Activated T-cell treated with anti-CD3 and anti-CD28 coated beads for 48 hours (primary cell): ENCODE results near the gene HPCAL1.
A peak's percentile ranks its signal among the peaks of the same experiment; 100 is the strongest.

ENCODE experiments used
- DNase-seq: peaks from one replicate; pipeline ENCODE4 v3.0.0-alpha.2; 2020; ENCODE audit warnings: low read depth

Gene HPCAL1

DNA sequence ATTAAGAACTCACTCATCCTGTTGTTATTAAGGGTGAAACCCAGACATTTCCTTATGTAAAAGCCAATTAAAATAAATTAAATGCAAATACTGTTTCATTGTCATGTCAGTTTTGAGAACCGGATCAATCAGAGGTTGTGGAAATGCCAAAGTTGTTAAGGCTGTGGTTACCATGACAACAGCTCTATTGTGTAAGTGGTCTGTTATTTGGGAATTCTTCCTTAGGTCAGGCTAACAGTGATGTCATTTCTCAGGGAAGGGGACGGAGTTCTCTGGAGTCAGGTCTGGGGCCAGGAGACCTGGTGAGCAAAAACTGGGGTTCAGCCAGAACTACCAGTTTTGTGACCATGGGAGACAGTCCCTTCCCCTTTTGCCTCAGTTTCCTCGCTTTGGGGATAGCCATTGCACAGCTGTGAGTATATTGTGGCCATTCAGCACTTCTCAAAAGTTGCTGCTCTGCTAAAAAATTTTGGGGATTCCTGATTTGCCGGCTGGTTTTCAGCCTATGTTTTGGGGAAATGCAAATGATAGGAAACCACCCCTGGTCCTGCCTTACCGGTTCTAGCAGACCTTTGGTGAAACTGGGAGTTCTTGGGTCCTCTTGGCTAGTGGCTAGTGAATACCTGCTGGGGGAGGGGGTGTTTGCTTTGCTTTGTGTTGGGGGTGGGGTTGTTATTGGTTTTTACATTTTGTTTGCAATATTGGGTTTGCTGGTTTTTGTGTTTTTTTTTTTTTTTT is 21.6 kb downstream of the HPCAL1 start:
- no peak for DNase-seq

DNA sequence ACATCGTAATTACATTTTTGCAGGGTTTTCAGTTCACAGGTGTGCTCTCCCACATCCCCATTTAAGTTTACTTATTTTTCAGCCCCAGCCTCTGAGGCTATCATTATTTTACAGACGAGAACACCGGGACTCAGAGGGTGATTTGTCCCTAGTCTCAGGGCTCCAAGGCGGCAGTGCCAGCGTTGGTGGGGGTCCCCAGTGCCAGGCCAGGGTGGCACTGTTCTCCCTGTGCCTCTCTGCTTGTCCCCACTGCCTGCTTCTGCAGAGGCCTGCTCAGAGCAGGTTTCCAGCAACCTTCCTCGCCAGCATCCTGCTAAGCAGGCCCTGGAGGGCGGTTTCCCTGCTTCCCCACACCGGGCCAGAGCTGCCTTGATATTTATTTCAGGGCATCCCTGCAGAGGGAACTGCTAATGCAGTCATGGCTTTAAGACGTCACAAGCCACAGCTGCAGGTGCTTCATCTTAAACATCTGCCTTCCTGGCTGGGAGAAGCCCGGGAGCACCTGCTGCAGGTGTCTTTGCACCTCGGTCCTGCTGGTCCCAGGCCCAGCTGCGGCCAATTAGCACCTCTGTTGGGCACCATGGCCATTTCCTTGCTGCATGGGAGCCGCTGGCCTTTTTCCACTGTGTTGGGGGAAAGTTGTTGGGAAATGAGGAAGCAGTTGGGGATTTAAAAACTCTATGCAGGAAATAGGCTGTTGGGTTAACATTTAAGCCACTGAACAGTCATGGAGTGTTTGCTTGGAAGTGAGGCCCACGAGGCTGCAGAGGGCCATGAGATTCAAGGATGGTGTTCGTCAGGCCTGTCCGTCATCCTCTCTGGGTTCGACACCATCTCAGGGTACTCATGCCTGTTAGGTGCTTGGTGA is 22.8 kb downstream of the HPCAL1 start:
- DNase-seq: no peak

- DNase-seq: no peak
Observed at GRCh38 chr2:10326151-10326616, 23.5 kb downstream of the HPCAL1 start.

- no peak for DNase-seq
Observed at GRCh38 chr2:10326707-10327594, 24.2 kb downstream of the HPCAL1 start.

GRCh38 chr2:10327896-10328669 is 25.4 kb downstream of the HPCAL1 start:
- no peak for DNase-seq

DNA sequence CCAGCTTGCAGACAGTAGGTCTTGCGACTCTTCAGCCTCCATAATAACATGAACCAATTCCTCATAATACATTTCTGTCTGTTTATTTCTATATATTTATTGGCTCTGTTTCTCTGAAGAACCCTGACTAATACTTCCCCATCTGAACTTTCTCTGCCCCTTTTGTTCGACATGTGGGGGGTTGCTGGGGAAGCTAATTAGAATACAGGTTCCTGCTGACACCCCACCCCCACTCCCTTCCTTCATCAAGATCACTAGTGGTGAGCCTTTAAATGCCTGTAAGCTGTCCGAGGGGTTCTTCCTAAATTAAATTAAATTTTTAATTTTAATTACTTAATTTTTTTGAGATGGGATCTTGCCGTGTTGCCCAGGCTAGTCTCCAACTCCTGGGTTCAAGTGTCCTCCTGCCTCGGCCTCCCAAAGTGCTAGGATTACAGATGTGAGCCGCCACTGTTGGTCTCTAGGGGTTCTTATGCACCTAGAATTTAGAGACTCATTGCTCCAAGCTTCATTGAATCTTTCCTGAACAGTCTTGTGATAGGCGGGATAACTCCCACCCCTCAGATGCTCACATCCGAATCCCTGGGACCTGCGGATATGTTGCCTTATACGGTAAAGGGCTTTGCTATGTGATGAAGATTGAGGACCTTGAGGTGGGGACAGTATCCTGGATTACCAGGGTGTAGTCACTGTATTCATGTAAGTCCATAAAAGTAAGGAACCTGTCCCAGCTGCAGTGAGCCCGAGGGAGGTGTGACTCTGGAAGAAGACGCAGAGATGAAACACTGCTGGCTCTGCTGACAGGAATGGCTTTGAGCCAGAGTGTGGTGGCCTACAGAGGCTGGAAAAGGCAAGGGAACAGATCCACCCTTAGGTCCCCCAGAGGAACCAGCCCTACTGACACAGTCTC is 26.2 kb downstream of the HPCAL1 start:
- no peak for DNase-seq

DNA sequence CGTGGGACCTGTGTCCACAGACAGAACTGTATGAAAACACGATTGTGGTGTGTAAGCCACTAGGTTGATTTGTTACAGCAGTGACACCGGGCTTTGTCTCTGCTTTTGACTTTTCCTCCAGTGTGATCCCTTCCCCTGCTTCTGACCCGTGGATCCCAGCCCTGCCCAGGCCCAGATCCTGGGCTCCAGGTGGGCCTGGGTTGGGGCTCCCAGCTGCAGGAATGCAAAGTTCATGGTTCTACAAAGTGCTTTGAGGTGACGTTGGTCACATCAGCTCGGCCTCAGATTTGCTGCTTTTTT is 26.8 kb downstream of the HPCAL1 start:
- DNase-seq: no peak

DNA sequence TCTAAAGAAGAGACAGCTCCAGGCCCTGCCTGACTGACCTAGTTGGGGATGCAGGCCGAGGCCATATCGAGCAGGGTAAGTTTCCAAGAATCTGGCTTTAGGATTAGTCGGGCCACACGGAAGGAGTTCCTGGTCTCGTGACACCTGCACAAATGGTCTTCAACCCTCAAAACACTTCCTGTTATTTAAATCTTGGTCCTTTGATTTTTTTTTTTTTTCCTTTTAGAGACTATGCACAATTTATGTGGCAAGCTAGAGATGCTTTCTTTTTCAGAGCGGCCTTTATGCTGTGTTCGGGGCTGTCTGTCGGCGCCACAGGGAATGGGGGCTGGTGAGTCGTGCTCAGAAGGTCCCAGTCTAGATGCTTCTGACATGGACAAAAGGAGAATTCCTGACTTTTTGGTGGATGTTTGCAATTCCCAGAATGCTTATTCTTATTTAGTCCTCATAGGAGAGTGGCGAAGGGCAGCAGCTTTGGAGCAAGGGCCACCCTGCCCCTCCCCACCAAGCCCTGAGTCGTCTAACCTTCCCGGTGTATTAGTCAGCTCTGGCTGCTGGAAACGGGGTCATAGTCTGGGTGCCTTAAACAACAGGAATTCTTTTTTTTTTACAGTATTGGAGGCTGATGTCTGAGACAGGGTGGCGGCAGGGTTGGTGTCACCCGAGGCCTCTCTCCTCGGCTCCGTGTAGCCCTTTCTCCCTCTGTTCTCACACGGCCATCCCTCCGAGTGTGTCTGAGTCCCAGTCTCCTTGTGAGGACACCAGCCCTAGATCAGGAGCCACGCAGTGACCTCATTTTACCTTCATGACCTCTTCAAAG is 27.4 kb downstream of the HPCAL1 start:
- DNase-seq: no peak

DNA sequence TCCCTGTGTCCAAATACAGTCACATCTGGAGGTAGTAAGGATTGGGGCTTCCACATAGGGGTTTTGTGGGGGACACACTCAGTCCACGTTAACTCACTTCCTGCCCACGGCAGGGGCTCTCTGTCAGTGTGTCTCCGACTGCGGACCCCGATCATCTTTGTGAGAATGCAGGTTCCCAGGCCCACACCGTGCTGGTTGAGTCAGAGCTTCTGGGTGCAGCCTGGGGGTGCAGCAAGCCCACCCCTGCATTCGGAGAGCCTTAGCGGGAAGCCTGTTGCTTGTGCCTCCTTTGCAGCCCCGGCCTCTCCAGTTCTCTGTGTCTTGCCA is 28.0 kb downstream of the HPCAL1 start:
- DNase-seq: no peak

DNA sequence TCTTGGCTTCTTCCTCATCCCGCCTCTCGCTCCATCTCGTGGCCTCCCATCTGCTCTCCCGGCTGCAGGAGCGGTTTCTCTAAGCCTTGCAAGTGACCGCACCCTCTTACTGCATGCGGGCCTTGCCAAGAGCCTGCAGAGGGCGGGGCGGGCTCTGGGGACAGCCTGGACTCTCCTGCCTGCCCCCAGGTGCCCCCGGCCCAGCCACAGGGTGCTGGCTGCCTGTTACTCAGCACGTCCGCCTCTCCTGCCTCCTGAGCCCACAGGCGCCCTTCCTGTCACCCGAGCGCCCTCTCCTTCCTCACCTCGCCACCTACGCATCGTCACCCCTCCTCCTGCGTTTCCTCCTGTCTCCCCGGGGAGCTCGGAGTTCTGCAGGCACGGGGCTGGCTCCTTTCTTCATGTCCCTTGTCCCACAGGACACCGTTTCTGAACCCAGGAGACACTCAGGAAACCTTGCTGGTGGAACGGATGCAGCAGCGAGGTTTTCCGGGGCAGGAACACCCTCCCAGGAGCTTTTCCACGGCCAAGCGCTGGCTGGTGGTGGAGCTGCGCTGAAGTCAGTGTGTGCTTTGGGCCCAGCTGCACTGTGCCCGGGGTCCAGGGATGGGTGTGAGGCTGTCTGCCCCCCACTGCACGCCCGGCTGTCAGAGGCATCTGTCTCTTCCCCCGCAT is 28.5 kb downstream of the HPCAL1 start:
- peak; percentile 79 for DNase-seq

DNA sequence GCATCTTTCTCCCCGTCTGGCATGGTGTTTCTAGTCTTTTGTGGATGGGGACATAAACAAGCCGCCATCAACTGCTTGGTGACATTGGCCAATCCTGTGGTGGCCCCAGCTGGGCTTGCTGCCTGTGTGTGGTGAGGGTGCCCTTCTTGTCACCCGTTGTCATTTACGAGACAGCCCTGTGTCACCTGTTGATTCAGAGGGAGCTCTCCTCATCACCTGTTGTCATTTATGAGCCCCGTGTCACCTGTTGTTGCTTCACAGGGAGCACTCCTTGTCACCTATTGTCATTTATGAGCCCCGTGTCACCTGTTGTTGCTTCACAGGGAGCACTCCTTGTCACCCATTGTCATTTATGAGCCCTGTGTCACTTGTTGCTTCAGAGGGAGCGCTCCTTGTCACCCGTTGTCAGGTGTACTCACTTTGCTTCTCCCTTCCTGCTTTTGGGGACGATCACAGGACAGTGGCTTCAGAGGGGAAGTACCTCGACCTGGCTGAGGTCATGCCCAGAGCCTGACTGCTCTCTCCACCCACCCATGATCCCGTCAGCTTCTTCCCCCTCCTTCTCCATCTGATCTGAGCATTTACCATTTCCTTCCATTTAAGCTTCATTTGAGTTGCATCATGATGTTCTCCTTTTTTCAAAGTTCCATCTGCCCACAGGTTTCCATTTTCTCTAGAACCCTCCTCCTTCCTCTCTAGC is 29.1 kb downstream of the HPCAL1 start:
- DNase-seq: peak; percentile 60

- DNase-seq: peak; percentile 33
Observed at GRCh38 chr2:10332402-10333246, 29.9 kb downstream of the HPCAL1 start.

- no peak for DNase-seq
Observed at GRCh38 chr2:10333247-10333613, 30.5 kb downstream of the HPCAL1 start.

- no peak for DNase-seq
Observed at GRCh38 chr2:10333966-10334365, 31.3 kb downstream of the HPCAL1 start.

- no peak for DNase-seq
Observed at GRCh38 chr2:10335046-10335840, 32.5 kb downstream of the HPCAL1 start.

GRCh38 chr2:10336283-10336682 is 33.6 kb downstream of the HPCAL1 start:
- no peak for DNase-seq
